Activated CD4-positive, alpha-beta T cell treated with anti-CD3 and anti-CD28 coated beads for 36 hours (primary cell): Measurements from ENCODE around the gene NAV2. TPM values are rescaled to one million over a fixed set of nuclear protein-coding genes. Genes with fewer than 3 reads are reported as not detected.

ENCODE experiments used
- ATAC-seq: fragments of 200-7000 bp; cut with Tn5 transposase; one replicate; pipeline ENCODE4 v1.10.0; 2021; ENCODE audit warnings: mild to moderate bottlenecking, moderate library complexity
- CTCF ChIA-PET: fragments of 350-600 bp; sonication (Branson Sonifier 250); formaldehyde crosslinking; loops from one replicate; lab custom pipeline; 2021; ENCODE audit warnings: antibody characterized with exemption; lab: Charles Lee
- POLR2A ChIA-PET: fragments of 350-600 bp; sonication (Branson Sonifier 250); formaldehyde crosslinking; loops from one replicate; lab custom pipeline; 2021; ENCODE audit warnings: antibody characterized with exemption, inconsistent platforms; lab: Charles Lee
- DNase-seq: peaks from one replicate; pipeline ENCODE4 v3.0.0-alpha.2; 2020
- H3K27ac Mint-ChIP-seq: one replicate; pipeline ENCODE4 v1.8.0; 2021; ENCODE audit warnings: mixed read lengths
- H3K27me3 Mint-ChIP-seq: one replicate; pipeline ENCODE4 v1.8.0; 2021; ENCODE audit warnings: mixed read lengths
- H3K36me3 Mint-ChIP-seq: one replicate; pipeline ENCODE4 v1.8.0; 2021; ENCODE audit warnings: low read depth, mixed read lengths
- H3K4me1 Mint-ChIP-seq: one replicate; pipeline ENCODE4 v1.8.0; 2021; ENCODE audit warnings: mixed read lengths
- H3K4me3 Mint-ChIP-seq: one replicate; pipeline ENCODE4 v1.8.0; 2021; ENCODE audit warnings: mild to moderate bottlenecking, moderate library complexity, mixed read lengths
- H3K9me3 Mint-ChIP-seq: one replicate; pipeline ENCODE4 v1.8.0; 2021; ENCODE audit warnings: low read depth, mixed read lengths
- intact Hi-C, 2 experiments: fragments of 100-400 bp; cut with DNase I in 1 of 2; cut with micrococcal nuclease in 1 of 2; formaldehyde crosslinking; loops; one replicate each; pipeline versions ENCODE4 v1.14.2 to v1.15.1; 2022 to 2024; cut with DNase I, micrococcal nuclease
- total RNA-seq, 2 experiments: library from RNA; stranded (reverse); gene quantifications; one replicate each; pipeline ENCODE4 v1.2.3, GENCODE V29; 2021

NAV2 gene
- total RNA-seq, 2 experiments from 2014 or later: 0.54 to 0.55 TPM

DNA sequence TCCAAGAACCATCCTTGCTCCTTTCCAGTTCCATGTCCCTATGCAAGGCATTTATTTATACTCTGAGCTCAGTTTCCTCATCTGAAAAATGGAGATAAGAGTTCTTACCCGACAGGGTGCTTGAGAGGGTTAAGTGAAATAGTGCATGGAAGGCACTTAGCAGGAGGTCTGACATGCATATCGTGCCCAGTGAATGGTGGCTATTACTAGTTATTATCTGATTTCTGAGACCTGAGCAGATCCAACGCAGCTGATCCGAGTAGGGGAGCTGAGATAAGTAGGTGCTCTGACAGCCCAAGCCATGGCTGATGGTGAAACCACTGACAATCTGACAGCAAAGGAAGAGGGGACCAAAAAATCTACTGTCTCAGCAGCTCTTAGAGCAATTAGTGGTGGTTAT lies 24.9 kb downstream of the NAV2 start:
- H3K9me3 Mint-ChIP-seq: no peaks in the 10 kb centered on the region
- ChIA-PET CTCF (interaction anchor here (1.4 to 2.0 kb wide), 2 partner anchors 172 to 667 kb away, joined by 4 to 7 read pairs; no protein-coding TSS in a partner anchor), POLR2A (no interaction called here)
- intact Hi-C loops: no loop called here
- ATAC-seq (no peak), DNase-seq (no peak)
- H3K4me3 Mint-ChIP-seq: no peak overlapping the region
- H3K4me1 Mint-ChIP-seq: no peaks in the 10 kb centered on the region
- H3K27ac Mint-ChIP-seq: no peak overlapping the region
- H3K36me3 Mint-ChIP-seq: no peaks in the 10 kb centered on the region
- no peaks in the 10 kb centered on the region for H3K27me3 Mint-ChIP-seq

DNA sequence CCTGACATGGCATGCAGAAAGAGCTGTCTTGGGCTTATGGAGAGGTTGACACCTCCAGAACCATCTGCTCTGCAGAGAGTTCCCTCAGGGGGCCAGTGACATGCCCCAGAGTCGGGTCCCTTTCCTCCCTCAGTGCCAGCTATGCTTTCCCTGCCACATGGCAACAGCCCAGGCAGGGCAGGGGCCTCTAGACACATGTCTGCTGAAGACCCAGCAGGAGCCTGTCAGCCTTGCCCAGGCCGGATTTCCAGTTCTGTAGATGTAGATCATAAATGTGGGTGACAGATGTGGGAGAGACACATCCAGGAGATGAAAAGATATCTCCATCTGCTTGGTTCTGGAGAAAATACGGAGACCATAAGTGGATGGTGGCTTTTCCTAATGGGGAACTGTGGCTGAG lies 25.5 kb downstream of the NAV2 start:
- Mint-ChIP-seq H3K4me3 (no peak overlapping the region), H3K27ac (no peak overlapping the region), H3K4me1 (no peaks in the 10 kb centered on the region), H3K36me3 (no peaks in the 10 kb centered on the region), H3K27me3 (peaks cover 2% of the 10 kb centered on the region), H3K9me3 (no peaks in the 10 kb centered on the region)
- CTCF ChIA-PET: interaction anchor here (1.4 kb wide), 1 partner anchor 667 kb away, joined by 4 read pairs; no protein-coding TSS in a partner anchor
- ATAC-seq: no peak
- DNase-seq: no peak
- POLR2A ChIA-PET: no interaction called here
- intact Hi-C loops: no loop called here

DNA sequence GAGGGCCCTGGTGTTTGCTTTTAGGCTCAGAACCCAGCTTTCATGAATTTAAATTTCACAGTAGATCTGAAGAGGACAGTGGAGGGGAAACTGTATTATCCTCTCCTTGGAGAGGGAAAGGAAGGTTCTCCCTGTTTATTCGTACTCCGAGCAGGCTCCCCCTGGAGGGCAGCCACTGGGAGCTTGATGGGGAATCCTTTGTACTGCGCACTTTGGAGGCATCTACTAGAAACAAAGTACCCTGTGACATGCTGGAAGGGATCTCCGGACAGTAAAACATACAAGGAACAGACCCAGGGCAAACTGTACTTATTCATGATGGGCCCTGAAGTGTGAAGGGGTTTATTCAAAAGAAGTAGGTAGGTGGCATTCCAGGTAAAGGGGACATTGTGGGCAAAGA lies 27.2 kb downstream of the NAV2 start:
- H3K9me3 Mint-ChIP-seq: no peaks in the 10 kb centered on the region
- DNase-seq (no peak), ATAC-seq (no peak)
- no peaks in the 10 kb centered on the region for H3K4me1 Mint-ChIP-seq
- no peak overlapping the region for H3K27ac Mint-ChIP-seq
- intact Hi-C loops: loop anchor here (5.0 to 10.0 kb wide), 2 partner anchors 162 to 165 kb away; no protein-coding TSS in a partner anchor
- H3K36me3 Mint-ChIP-seq: no peaks in the 10 kb centered on the region
- POLR2A ChIA-PET: no interaction called here
- CTCF ChIA-PET: interaction anchor here (0.6 to 0.9 kb wide), 4 partner anchors 25 to 185 kb away, joined by 3 to 5 read pairs (median 3); no protein-coding TSS in a partner anchor
- H3K4me3 Mint-ChIP-seq: no peak overlapping the region
- peaks cover 2% of the 10 kb centered on the region for H3K27me3 Mint-ChIP-seq

DNA sequence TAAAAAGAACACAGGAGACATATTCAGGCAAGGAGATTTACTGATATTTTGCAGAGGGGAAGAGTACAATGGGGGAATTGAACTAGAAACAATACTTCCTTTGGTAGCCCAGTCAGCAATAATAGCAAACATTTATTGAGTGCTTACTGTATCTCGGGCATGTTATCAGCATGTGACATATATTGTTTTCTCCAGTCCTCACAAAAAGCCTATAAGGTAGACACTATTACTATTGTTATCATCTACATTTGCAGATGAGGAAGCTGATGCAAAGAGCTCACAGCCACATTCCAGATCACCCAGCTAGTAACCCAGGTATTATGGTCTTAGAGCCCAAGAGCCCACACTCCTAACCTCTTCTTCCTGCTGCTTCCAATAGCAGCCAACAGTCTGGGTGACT lies 27.9 kb downstream of the NAV2 start:
- intact Hi-C loops: loop anchor here (5.0 to 10.0 kb wide), 2 partner anchors 162 to 164 kb away; no protein-coding TSS in a partner anchor
- no peak for DNase-seq
- H3K36me3 Mint-ChIP-seq: no peaks in the 10 kb centered on the region
- no peak overlapping the region for H3K27ac Mint-ChIP-seq
- no peaks in the 10 kb centered on the region for H3K4me1 Mint-ChIP-seq
- ChIA-PET POLR2A (no interaction called here), CTCF (no interaction called here)
- ATAC-seq: no peak
- no peak overlapping the region for H3K4me3 Mint-ChIP-seq
- peaks cover 2% of the 10 kb centered on the region for H3K27me3 Mint-ChIP-seq
- no peaks in the 10 kb centered on the region for H3K9me3 Mint-ChIP-seq

DNA sequence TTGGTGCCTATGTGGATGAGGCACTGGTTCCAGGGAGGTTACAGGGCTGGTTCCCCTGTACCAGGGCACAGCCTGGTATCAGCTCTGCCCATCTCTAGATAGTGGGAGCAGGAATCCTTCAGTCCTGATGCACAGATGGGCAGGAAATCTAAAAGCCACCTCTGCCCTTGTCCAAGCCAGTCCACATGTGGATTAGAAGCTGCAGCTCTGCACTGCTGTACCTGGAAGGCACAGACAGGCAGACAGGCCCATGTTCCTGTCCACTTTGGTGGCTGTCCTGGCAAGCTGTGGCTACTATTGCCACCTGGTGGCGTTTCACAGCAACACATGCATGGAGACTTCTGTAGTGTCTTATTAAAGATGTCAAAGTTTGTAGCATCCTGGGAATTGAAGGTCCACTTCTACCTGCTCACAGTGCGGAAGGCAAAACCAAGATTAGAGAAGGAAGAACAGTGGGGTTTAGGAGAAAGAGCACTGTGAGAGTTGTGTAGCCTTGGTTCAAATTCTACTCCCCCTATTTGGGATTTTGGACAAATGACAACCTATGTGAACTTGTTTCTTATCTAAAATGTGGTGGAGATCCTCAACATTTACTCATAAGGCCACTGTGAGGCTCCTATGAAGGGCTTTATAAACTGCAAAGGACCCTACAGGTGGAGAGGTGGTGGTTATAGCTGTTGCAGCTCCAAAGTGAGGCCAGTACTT lies 30.1 kb downstream of the NAV2 start:
- Mint-ChIP-seq H3K4me3 (no peak overlapping the region), H3K27ac (no peak overlapping the region), H3K36me3 (no peaks in the 10 kb centered on the region), H3K4me1 (no peaks in the 10 kb centered on the region), H3K9me3 (no peaks in the 10 kb centered on the region), H3K27me3 (peaks cover 2% of the 10 kb centered on the region)
- intact Hi-C loops: loop anchor here (1.0 to 10.0 kb wide), 5 partner anchors 160 to 671 kb away; no protein-coding TSS in a partner anchor
- ATAC-seq (peak; percentile 78), DNase-seq (peak; percentile 82)
- ChIA-PET POLR2A (no interaction called here), CTCF (interaction anchor here (0.7 to 2.9 kb wide), 15 partner anchors 13 to 663 kb away, joined by 3 to 48 read pairs (median 4); no protein-coding TSS in a partner anchor)

DNA sequence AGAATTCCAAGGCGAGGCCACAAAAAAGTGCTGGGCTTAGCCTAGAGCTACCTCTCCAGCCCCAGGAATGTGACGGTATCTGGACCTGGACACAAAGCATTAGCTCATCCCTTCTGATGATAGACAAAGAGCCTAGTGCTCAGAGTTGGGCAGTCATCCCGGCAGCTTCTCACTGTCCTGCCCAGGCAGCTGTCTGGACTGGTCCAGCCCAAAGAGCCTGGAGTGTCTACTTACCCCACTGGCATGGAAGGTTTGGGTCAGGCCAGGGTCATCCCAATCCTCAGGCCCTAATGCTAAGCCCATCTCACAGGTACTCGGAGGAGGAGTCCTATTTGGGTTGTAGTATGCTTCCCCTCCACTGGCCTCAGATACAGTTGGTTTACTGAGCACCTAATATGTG lies 31.0 kb downstream of the NAV2 start:
- no peaks in the 10 kb centered on the region for H3K36me3 Mint-ChIP-seq
- peaks cover 2% of the 10 kb centered on the region for H3K27me3 Mint-ChIP-seq
- H3K9me3 Mint-ChIP-seq: no peaks in the 10 kb centered on the region
- H3K4me1 Mint-ChIP-seq: no peaks in the 10 kb centered on the region
- ChIA-PET CTCF (interaction anchor here (0.6 to 2.9 kb wide), 8 partner anchors 12 to 186 kb away, joined by 3 to 48 read pairs (median 6); no protein-coding TSS in a partner anchor), POLR2A (no interaction called here)
- H3K4me3 Mint-ChIP-seq: no peak overlapping the region
- DNase-seq (no peak), ATAC-seq (no peak)
- intact Hi-C loops: loop anchor here (5.0 to 10.0 kb wide), 2 partner anchors 159 to 161 kb away; no protein-coding TSS in a partner anchor
- no peak overlapping the region for H3K27ac Mint-ChIP-seq

DNA sequence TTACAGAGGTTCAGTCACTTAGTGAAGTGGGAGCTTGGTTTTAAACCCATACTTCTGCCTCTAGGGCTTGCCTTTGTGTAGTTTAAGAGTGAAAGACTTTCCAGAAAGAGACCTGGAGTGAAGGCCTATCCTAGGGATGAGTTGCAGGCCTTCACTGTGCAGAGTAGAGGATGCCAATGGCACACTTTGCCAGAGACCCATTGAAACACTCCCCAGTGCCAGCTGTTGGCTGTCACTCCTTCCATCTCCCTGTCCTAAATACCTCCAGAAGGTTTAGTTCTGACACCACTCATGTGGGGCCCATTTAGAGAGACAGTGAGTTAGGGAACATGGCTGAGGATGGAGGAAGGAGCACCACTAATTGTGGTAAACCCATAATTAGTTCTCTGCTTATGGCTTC lies 31.5 kb downstream of the NAV2 start:
- ATAC-seq (no peak), DNase-seq (no peak)
- POLR2A ChIA-PET: no interaction called here
- H3K4me3 Mint-ChIP-seq: no peak overlapping the region
- CTCF ChIA-PET: interaction anchor here (0.6 to 2.9 kb wide), 5 partner anchors 11 to 187 kb away, joined by 3 to 48 read pairs (median 7); no protein-coding TSS in a partner anchor
- intact Hi-C loops: loop anchor here (5.0 to 10.0 kb wide), 2 partner anchors 158 to 161 kb away; no protein-coding TSS in a partner anchor
- H3K4me1 Mint-ChIP-seq: no peaks in the 10 kb centered on the region
- H3K27me3 Mint-ChIP-seq: peaks cover 2% of the 10 kb centered on the region
- H3K27ac Mint-ChIP-seq: no peak overlapping the region
- H3K36me3 Mint-ChIP-seq: no peaks in the 10 kb centered on the region
- no peaks in the 10 kb centered on the region for H3K9me3 Mint-ChIP-seq

DNA sequence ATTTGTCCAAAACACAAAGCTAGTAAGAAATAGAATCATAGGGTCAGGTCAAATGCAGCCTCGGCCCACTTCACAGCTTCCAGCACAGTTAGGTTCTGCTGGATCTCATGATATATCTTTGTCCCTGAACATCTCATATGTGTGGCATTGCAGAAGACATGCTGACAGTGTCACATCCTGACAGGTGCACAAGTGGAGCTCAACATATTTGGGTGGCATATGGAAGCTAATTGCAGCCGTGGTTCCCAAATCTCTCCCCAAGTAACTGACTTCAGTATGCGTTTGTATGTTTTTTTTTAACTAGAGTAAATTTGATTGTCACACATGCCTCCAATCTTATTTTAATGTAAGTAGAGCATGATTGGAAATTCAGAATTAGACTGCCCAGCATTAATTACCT lies 33.4 kb downstream of the NAV2 start:
- no peaks in the 10 kb centered on the region for H3K36me3 Mint-ChIP-seq
- no peak overlapping the region for H3K27ac Mint-ChIP-seq
- no peaks in the 10 kb centered on the region for H3K9me3 Mint-ChIP-seq
- POLR2A ChIA-PET: no interaction called here
- DNase-seq: no peak
- H3K4me1 Mint-ChIP-seq: no peaks in the 10 kb centered on the region
- no peak overlapping the region for H3K4me3 Mint-ChIP-seq
- peaks cover 6% of the 10 kb centered on the region for H3K27me3 Mint-ChIP-seq
- intact Hi-C loops: loop anchor here in 1 of 2 experiments (10.0 kb wide), 1 partner anchor 159 kb away; no protein-coding TSS in a partner anchor
- no peak for ATAC-seq
- CTCF ChIA-PET: interaction anchor here (0.6 to 1.6 kb wide), 2 partner anchors 190 to 386 kb away, joined by 3 to 6 read pairs; no protein-coding TSS in a partner anchor

DNA sequence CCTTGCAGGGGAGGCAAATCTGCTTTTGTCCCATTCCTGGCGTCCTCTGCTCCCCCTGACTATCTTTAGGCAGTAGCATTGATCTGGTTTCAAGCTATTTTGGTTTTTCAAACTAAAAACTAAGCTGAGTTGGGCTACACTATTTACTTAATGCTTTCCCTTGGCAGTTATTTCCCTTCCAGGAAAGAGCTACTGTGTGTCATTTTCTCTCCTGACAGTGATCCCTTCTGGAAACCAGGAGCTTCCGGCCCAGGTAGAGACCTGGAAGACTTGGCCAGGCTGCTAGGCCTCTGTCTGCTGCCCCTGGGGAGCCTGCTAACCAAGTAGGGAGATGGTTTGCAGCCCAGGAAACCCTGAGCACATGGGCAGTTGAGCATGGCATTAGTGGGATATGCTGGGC lies 35.0 kb downstream of the NAV2 start:
- H3K36me3 Mint-ChIP-seq: no peaks in the 10 kb centered on the region
- ATAC-seq (no peak), DNase-seq (no peak)
- ChIA-PET CTCF (no interaction called here), POLR2A (no interaction called here)
- H3K27me3 Mint-ChIP-seq: peaks cover 10% of the 10 kb centered on the region
- intact Hi-C loops: loop anchor here in 1 of 2 experiments (10.0 kb wide), 1 partner anchor 157 kb away; no protein-coding TSS in a partner anchor
- H3K4me3 Mint-ChIP-seq: no peak overlapping the region
- no peaks in the 10 kb centered on the region for H3K9me3 Mint-ChIP-seq
- H3K4me1 Mint-ChIP-seq: no peaks in the 10 kb centered on the region
- H3K27ac Mint-ChIP-seq: no peak overlapping the region

DNA sequence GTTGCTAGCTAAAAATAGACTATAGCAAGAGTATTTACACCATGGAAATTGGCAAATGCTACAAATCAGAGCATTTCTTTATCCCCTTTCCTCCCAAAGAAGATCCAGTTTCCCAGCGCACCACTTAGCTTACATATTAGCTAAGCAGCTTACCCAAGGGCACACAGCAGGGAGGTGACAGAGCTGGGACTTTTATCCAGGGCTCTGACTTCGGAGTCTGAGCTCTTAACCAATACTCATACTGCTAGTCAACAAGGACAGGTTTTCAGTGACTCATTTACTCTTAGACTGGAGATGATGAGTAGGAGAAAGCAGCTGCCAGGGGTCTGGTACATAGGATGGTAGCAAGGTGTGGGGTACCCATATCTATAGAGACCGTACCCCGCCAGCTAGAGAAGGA lies 38.4 kb downstream of the NAV2 start:
- ATAC-seq: no peak
- Mint-ChIP-seq H3K27me3 (peaks cover 13% of the 10 kb centered on the region), H3K36me3 (no peaks in the 10 kb centered on the region), H3K4me1 (no peaks in the 10 kb centered on the region), H3K27ac (no peak overlapping the region), H3K9me3 (no peaks in the 10 kb centered on the region), H3K4me3 (no peak overlapping the region)
- ChIA-PET POLR2A (no interaction called here), CTCF (interaction anchor here (1.0 to 1.3 kb wide), 2 partner anchors 15 to 17 kb away, joined by 3 to 6 read pairs; no protein-coding TSS in a partner anchor)
- intact Hi-C loops: no loop called here
- DNase-seq: no peak

DNA sequence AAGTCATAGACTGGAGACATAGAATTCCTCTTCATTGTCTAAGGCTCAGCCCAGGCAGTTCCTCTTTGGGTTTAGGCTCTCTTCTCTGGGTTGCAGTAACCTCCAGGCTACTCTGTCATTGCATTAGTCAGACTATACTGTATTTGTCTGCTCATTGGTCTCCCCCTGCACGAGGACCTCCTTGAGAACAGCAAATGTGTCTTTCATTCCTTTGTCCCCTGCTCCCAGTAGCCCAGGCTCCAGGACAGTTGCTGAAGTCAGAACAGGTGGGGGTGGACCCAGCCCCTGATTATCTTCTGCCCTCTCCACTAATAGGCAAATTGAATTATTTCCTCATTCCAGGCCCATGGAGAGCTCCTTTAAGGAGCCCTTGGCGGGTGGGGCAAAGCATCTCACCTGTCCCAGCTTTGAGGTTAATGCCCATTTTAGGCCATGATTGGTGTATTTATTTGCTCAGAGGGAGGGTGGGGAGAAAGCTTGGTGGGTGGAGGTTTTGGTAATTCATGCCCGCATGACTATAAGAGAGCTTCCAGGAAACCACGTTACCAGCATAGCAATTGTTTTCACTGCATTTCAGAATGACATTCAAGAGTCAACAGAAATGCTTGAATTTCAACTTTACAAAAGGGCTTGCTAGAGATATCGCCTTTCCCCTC lies 40.9 kb downstream of the NAV2 start:
- no peak overlapping the region for H3K4me3 Mint-ChIP-seq
- intact Hi-C loops: no loop called here
- DNase-seq (no peak), ATAC-seq (no peak)
- CTCF ChIA-PET: no interaction called here
- H3K27ac Mint-ChIP-seq: no peak overlapping the region
- H3K27me3 Mint-ChIP-seq: peaks cover 13% of the 10 kb centered on the region
- no peaks in the 10 kb centered on the region for H3K4me1 Mint-ChIP-seq
- no peaks in the 10 kb centered on the region for H3K36me3 Mint-ChIP-seq
- POLR2A ChIA-PET: interaction anchor here (0.7 kb wide), 1 partner anchor 310 kb away, joined by 4 read pairs; no protein-coding TSS in a partner anchor
- no peaks in the 10 kb centered on the region for H3K9me3 Mint-ChIP-seq
